GM18526 (cell line): ENCODE data around the gene LPIN1.

ENCODE experiments used
- POLR2A ChIP-seq: IDR thresholded peaks from 3 replicates; pipeline ENCODE4 v1.6.1; 2011; ENCODE audit not compliant: insufficient read length; ENCODE audit errors: extremely low read depth

The LPIN1 gene

DNA sequence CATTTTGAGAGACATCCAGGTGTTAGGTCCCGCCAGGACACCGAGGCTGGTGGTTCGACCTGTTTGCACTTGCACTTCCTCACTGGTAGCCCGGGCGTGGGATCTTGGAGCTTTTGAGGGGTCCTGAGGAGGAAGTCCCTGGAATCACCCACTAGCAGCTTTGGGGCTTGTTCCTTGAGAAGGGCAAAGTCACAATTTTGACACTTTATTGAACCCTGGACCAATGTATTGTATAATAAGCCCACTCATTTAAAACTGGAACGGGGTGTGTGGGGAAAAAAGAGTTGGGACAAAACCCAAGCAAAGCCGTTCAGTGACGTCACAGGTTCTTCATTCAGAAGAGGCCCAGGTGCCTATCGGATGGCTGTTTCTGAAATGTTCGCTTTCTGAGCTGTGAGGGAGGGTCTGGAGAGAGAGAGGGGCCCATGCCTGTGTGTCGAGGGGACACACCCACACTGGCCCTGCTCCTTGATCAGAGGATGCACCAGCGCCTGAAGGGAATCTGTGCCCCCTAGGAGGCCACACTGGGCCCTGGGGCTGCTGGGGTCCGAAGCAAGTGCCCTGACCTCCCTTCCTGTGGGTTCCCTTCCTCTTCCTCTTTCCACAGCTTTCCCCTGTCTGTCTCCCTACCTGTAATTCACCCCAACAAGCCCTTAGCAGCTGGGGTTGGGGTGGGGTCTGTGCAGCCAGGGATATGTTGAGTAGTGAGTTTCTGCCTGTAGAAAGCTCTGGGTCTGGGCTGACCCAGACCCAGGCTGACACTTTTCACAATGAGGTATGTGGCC lies 2.6 kb downstream of the LPIN1 start:
- TF ChIP-seq POLR2A, result no peak

DNA sequence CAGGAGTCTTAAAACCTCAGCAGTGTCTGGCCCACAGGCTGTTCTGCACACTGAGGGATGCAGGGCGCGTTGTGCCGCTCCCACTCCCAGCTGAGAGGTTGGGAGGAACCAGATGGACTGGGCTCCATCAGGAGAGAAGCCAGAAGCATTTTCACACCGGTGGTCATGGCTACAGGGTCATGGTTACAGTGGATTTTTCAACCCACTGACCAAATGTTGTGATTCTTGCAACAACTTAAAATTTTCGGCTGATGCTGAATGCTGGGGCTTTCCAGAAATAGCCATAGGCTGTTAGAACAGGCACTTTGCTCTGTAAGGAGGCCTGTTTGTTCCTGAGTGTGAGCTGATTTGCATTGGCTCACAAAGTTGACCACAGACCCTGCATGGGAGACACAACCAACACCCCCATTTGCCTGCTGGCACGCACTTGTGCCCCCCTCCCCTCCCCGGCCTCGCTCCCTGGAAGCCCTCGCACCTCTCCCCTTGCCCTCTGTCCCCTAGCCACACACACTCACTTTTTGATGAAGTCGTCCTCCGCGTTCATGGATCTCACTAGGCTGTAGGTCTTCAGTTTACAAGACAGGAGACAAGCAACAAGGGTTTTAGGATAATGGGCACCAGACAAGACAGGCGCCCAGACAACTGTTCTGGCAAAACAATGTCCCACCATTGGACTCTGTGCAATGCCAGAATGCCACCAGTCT lies 3.4 kb downstream of the LPIN1 start:
- no peak for TF ChIP-seq POLR2A

- no peak for TF ChIP-seq POLR2A
These were observed 4.0 kb downstream of the LPIN1 start for GRCh38 chr2:11750422-11750821.

- TF ChIP-seq POLR2A, result no peak
These were observed 4.5 kb downstream of the LPIN1 start for GRCh38 chr2:11750917-11751316.

DNA sequence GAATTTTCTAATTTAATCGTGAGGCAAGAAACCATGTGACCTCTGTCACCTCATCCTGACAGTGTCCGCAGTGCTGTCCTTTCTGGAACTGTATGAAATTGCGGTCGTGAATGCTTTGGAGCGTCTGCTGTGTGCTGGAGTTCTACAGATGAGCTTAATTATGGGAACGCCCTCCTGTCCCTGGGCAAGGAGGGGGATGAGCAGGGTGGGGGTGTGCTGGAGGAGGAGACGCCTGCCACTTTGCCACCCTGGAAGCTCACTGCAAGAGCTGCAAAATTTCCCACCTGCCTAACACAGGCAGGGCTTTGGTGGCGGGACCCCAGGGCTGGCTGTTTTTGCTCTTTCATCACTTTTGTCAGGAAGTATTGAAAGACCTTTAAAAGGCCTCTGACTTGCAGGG lies 6.5 kb downstream of the LPIN1 start:
- no peak for TF ChIP-seq POLR2A

DNA sequence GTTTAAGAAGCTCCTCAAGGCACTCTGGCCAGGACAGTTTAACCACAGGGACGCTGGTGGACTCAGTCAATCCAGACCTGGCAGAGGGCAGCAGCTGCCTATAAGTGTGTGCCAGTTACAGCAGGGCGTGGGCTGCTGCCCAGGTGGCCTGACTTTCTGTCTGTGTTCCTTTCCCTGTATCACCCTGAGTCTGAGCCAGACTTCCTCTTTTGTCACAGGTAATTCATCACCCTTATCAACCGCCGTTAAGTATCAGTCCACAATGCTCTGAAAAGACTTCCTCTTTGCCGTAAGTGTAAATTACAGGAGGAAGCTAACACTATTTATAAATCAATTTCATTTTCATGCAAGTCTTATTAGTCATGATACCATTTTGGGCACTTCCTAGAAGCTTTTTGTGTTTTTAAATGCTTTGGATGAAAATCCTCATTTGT lies 7.0 kb downstream of the LPIN1 start:
- no peak for TF ChIP-seq POLR2A

GRCh38 chr2:11753886-11754699 lies 7.7 kb downstream of the LPIN1 start:
- TF ChIP-seq POLR2A, result no peak

- no peak for TF ChIP-seq POLR2A
These were observed 8.2 kb downstream of the LPIN1 start for GRCh38 chr2:11754700-11755015.

DNA sequence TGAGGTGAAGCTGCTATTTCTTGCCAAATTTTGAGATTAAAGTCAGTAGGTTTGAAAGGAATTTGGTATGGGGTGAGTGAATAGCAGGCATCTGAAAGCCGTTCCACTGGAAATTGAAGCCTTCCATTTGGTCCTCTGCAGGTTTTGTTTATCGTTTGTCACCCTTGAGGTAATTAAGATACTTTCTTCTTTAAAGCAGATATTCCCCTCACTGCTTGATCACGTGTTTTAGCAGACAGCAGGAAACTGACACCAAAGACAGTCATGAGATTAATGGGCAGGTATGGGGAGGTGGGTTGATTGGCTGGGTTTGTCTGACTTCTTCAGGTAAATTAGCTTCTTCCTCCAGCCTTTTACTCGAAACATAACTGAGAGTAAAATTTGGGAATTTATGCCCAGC lies 10.7 kb downstream of the LPIN1 start:
- no peak for TF ChIP-seq POLR2A

- TF ChIP-seq POLR2A, result no peak
These were observed 11.8 kb downstream of the LPIN1 start for GRCh38 chr2:11758187-11758586.

GRCh38 chr2:11758647-11759046 lies 12.2 kb downstream of the LPIN1 start:
- no peak for TF ChIP-seq POLR2A

- no peak for TF ChIP-seq POLR2A
These were observed 14.8 kb downstream of the LPIN1 start for GRCh38 chr2:11761259-11761658.

- TF ChIP-seq POLR2A, result no peak
These were observed 15.6 kb downstream of the LPIN1 start for GRCh38 chr2:11762031-11762430.

DNA sequence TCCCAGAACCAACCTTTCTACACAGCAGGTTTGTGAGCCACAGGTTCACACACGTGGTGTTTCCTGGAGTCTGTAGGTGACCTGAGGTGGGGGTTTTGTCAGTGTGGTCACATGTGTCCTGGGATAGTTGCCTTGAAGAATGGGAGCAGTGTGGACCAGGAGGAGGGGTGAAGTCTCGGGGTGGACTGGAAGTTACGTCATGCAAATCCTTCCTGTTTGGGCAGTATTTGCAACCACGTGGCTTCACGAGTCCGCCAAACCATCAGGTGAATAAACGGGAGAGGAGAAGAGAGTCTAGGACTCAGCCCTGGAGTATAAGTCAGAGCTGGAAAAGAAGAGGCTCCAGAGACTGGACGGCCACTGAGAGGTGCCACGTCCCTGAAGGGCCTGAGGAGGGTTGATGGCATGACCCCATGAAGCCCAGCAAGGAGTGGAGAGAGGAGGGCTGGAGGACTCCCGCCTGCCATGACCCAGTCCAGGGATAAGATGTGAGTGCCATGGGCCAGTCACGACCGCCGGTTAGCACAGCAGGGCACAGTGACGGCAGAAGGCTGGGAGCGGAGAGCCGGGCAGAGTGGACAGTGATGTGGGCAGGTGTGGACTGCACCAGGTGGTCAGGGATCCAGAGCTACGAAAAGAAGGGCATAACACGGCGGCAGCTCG lies 16.5 kb downstream of the LPIN1 start:
- TF ChIP-seq POLR2A, result no peak

DNA sequence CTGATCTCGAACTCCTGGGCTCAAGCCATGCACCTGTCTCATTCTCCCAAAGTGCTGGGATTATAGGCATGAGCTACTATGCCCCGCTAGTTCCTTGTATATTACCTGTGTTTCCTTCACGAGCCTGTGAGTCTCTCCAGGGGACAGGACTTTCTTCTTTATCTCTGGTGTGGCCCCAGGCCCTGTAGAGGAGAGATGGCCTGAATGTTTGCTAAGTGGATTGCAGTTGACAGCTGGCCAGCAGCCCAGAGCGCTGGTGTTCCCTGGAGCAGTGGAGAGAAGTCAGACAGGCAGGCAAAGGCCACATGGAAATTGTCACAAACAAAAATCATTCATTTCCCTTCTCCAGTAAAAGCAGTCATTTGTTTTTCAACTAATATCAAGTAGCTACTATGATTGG lies 17.9 kb downstream of the LPIN1 start:
- no peak for TF ChIP-seq POLR2A
